Activated CD8-positive, alpha-beta memory T cell treated with anti-CD3 and anti-CD28 coated beads for 1 hour (primary cell): ENCODE measurements around the gene KCTD7.
"Not testable (repeated sequence)": the region's sequence is repeated elsewhere in the genome, so short reads cannot be mapped to it uniquely, and the experiment has no call there.

Experiments used
- DNase-seq, 2 donors: peaks; one replicate each; pipeline ENCODE4 v3.0.0-alpha.2; 2020; ENCODE audit warnings: low read depth in 1 of 2; ENCODE audit errors: extremely low read depth in 1 of 2

The KCTD7 gene

GRCh38 chr7:66651026-66651425, 22.3 kb downstream of the KCTD7 start:
- DNase-seq, result not testable (repeated sequence)

- DNase-seq, result not testable (repeated sequence)
Measured at GRCh38 chr7:66653719-66654274, 25.1 kb downstream of the KCTD7 start.

DNA sequence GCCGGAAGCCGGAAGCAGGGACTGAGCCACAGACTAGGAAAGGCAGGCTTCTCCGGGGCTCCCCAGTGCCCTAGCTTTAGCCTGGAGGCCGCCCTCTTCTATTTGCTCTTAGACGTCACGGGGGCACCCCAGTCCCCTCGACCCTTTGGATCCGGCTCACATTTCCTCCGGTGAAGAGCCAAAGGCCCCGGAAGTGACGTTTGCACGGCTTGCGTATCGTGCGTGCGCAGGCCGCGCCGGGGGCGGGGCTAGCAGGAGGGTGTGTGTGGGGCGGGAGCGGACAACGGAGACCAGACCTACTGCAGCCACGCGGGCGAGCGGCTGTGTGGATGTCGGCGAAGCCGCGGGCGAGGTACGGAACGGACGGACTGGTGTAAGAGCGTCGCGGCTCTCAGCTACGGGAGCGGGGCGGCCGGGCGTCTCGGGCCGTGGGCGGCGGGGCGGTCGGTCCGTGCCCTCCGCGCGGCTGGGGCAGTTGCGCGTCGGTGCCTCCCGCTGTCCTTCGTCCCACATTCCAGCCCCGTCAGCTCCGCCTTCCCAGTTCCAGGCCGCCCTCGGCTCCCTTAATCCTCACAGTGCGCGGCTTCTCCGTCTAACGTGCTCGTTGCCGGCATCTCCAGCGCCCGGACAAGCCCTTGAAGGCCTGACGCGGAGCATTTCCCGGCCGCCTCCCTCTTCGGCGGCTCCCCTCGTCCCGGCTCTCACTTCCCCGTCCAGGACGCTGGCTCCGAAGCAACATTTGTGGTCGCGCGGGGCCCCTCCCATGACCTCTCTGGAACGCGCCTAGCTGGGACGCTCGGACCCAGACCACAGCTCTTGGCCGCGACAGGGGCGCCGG, 25.8 kb downstream of the KCTD7 start:
- DNase-seq, result peak; percentile 91 to 97

DNA sequence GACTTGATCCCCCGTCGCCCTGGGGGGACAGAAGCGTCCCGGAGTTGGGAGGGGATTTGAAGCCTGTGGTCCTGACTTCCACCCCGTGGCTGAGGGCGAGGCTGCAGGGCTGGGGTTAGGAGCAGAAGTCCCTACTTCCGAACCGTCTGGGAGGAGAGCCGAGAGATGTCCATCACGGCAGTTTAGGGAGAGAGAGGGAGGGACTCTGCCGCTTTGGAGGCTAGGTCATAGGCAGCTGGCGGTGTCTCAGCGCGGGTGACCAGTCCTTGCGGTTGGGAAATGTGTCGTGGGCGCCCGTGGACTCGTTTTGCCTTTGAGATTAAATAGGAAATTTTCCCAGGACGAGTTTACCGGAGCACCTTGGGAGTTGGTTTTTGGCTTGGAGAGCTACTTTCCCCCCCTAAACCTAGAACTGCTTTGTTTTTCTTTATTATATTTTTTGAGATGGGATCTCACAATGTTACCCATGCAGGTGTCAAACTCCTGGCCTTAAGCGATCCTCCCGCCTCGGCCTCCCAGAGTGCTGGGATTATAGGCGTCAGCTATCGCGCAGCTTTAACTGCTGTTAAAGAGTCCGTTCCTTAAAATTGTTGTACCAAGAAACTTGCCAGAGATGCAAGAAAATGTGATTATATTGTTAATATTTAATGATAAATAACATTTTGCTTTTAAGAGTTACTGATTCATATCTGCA, 26.6 kb downstream of the KCTD7 start:
- DNase-seq, result not testable (repeated sequence)

GRCh38 chr7:66655826-66656485, 27.3 kb downstream of the KCTD7 start:
- DNase-seq, result not testable (repeated sequence)

GRCh38 chr7:66657798-66658197, 29.1 kb downstream of the KCTD7 start:
- no peak for DNase-seq

DNA sequence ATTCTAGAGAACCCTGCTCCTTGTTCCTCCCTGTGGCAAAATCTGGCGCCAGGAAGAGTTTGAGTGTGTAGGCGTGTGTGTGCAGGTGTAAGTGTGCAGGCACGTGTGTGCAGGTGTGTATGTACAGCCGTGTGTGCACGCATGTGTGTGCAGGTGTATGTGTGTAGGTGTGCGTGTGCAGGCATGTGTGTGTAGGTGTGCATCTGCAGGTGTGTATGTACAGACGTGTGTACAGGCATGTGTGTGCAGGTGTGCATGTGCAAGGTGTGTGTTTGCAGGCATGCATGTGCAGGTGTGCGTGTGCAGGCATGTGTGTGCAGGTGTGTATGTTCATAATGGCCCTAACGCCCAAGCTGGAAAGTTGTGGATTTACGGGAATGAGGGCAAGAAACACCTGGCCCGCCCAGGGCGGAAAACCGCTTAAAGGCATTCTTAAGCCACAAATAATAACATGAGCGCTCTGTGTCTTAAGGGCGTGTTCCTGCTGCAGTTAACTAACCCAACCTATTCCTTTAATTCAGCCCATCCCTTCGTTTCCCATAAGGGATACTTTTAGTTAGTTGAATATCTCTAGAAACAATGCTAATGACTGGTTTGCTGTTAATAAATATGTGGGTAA, 34.1 kb downstream of the KCTD7 start:
- no peak for DNase-seq

DNA sequence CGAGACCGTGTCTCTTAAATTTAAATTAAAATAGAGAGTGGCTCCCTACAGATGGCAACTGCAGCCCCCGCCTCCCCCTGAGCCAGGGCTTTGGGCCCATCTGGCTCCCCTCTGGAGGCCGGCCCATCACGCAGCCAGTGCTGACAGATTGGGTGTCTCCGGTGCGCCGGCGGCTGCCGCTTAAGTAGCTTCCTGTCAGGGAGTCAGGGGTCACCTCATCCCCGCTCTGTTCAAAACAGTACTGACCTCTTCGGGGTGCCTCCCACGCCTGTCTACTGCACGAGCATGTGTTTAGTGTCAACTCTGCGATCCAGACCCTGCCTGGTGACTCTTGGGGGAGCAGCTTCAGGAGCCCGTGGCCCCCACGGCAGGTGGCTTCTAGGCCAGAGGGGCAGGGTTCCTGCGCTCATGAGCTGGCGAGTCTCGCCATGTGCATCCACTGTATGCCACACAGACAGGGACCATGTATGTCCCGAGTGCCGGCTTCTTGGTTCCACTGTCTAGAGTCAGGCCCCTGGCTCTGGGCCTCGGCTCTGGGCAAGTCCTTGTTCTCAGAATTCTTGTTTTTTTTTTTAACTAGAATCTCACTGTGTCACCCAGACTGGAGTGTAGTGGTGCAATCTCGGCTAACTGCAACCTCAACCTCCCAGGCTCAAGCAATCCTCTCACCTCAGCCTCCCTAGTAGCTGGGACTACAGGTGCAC, 36.1 kb downstream of the KCTD7 start:
- DNase-seq, result no peak

GRCh38 chr7:66666313-66666952, 37.8 kb downstream of the KCTD7 start:
- no peak for DNase-seq

GRCh38 chr7:66667023-66667728, 38.5 kb downstream of the KCTD7 start:
- no peak for DNase-seq

- DNase-seq, result no peak
Measured at GRCh38 chr7:66668112-66668511, 39.4 kb downstream of the KCTD7 start.

DNA sequence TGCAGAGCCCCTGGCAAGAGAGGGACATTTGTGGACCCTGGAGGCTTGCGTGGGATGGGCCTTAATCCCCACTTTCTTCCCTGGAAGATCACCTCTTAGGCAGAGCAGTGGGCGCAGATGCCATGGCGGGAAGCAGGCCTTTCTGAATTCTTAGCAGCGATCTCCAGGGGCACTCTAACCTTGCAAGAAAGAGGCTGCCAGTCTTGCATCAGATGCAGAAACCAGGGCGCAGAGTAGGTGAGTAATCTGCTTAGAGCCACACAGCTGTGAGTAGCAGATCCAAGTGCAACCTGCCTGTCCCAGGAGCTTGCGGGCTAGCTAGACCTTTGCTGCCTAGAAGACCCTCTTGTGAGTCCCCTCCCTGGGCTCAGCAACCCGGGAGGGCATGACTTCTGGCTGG, 40.0 kb downstream of the KCTD7 start:
- no peak for DNase-seq

GRCh38 chr7:66669088-66669487, 40.4 kb downstream of the KCTD7 start:
- no peak for DNase-seq

- DNase-seq, result no peak
Measured at GRCh38 chr7:66669496-66669895, 40.8 kb downstream of the KCTD7 start.

DNA sequence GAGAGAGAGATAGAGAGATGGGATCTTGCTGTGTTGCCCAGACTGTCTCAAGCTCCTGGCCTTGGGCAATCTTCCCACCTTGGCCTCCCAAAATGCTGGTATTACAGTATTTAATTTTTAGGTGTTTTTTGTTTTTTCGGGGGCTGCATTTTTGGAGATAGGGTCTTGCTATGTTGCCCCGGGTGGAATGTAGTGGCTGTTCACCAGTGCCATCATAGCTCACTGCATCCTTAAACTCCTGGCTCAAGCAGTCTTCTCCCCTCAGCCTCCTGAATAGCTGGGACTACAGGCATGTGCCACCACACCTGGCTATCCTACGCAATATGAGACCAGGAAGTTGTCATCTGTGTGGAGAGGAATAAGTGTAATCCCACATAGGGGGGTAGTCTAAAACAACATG, 42.4 kb downstream of the KCTD7 start:
- no peak for DNase-seq

DNA sequence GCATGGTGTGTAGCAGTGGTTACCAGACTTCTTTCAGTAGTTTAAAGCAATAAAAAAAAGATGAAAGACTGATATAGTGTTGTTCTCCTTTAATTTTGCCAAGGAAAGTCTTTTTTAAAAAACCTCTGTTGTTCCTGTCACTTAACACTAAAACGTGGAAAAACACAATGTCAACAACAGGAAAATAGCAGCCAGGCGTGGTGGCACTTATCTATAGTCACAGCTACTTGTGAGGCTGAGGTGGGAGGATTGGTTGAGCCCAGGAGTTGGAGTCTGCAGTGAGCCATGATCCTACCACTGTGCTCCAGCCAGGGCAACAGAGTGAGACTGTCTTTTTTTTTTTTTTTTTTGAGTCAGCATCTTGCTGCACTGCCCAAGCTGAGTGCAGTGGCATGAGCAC, 42.8 kb downstream of the KCTD7 start:
- DNase-seq, result not testable (repeated sequence)

DNA sequence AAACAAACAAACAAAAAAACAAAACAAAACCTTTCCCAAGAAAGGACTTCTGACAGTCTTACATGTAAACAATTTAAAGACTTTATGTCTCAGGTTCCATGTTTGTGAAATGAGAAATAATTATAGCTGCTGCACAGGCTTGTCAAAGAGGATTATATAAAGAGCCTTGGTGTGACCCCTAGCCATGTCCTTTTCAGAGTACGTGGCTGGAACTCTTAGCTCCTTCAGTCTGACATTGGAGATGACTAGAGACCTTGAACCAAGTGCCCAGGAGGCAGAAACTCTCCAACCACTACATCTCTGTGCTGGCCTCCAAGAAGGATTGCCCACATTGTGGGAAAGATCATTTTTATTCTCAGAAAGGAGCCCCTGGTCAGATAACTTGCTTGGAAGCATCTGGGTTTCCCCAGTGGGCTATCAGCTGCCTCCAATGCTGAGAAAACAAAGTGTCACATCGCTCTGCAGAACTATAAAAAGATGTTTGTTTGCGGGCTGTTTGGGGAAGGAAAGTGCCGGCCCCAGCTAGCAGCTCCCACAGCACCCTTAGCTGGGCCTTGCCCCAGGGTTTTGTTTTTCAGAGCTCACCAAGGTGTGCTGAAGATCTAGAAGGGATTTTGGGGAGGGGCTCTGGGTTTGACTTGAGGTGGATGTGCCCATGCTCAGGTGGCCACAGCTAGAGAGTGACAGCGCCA, 43.9 kb downstream of the KCTD7 start:
- DNase-seq, result not testable (repeated sequence)

DNA sequence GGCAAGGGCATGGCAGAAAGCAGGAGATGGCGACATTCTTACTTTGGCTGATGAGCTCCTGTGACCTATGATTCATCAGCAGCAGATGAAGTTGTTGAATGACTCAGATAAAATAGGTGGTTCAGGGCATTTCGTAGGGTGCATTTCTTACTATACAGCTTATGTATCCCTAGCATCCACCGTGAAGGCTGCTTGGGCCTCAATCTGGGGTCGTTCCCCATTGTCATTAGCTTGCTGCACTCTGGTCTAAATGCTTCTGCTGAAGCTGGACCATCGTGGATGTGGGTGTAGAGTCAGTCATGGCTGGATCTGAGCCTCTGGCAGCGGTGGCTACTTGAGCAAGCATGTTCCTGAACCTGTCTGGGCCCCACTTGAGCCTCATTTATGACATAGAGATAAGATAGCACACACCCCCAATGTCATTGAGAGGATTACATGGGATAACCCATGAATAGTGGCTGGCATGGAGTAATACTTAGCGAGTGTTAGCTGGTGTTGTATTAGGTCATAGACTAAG, 44.5 kb downstream of the KCTD7 start:
- not testable (repeated sequence) for DNase-seq
